HepG2 (cell line): ENCODE measurements around the gene ZBTB4. TPM values are rescaled to one million over a fixed set of nuclear protein-coding genes. Genes with fewer than 3 reads are reported as not detected.

Source experiments
- ATAC-seq: fragments of 200-7000 bp; cut with Tn5 transposase; 3 replicates; pipeline ENCODE4 v1.9.1; 2020; ENCODE audit warnings: mild to moderate bottlenecking, moderate library complexity
- BruUV-seq: library from RNA; stranded (reverse); fragments of 400-500 nt; replicated peaks from 2 replicates; lab custom pipeline; 2021; lab: Mats Ljungman, UMichigan
- CTCF ChIA-PET: fragments of 300-600 bp; formaldehyde crosslinking; extraction: SDS; loops from one replicate; lab custom pipeline; 2021; ENCODE audit warnings: low total read pairs, inconsistent platforms, low intra/inter-chr PET ratio; lab: Yijun Ruan, JAX
- POLR2A ChIA-PET: fragments of 350-600 bp; sonication (Branson Sonifier 250); formaldehyde crosslinking; loops from one replicate; lab custom pipeline; 2020; ENCODE audit warnings: antibody characterized with exemption, inconsistent platforms; lab: Yijun Ruan, JAX
- DNase-seq: peaks from one replicate; pipeline ENCODE4 v3.0.0-alpha.2; 2015; ENCODE audit warnings: low spot score
- FAIRE-seq: peaks from 3 replicates; lab custom pipeline; 2011; peaks lifted over from hg19 to GRCh38; lab: Jason Lieb, UNC
- H2AFZ ChIP-seq: one replicate; pipeline ENCODE4 v1.6.1; 2011; ENCODE audit warnings: low read length, inconsistent platforms
- H3K27ac ChIP-seq: fragments of 300-600 bp; 3 replicates; pipeline ENCODE4 v1.8.0; 2011; ENCODE audit warnings: mixed run types, mild to moderate bottlenecking, mixed read lengths, low read length, inconsistent platforms; ENCODE audit not compliant: insufficient read depth; ENCODE audit errors: extremely low read length
- H3K27me3 ChIP-seq, 2 experiments: fragments of 200-600 bp in 1 of 2; 2 replicates in 1 of 2; 3 replicates in 1 of 2; pipeline versions ENCODE4 v1.6.0 to v1.8.0; 2011; ENCODE audit warnings: low read length in 2 of 2, mild to moderate bottlenecking in 2 of 2, moderate library complexity in 2 of 2, inconsistent platforms in 1 of 2; ENCODE audit not compliant: insufficient read depth in 2 of 2, control insufficient read depth in 1 of 2
- H3K36me3 ChIP-seq, 2 experiments: fragments of 200-600 bp in 1 of 2; replicated peaks in 1 of 2; 2 replicates in 1 of 2; 3 replicates in 1 of 2; pipeline versions ENCODE4 v1.5.1 to v1.8.0; 2011; ENCODE audit warnings: low read length in 2 of 2, inconsistent platforms in 1 of 2; ENCODE audit not compliant: insufficient read depth in 2 of 2, control insufficient read depth in 1 of 2
- H3K4me1 ChIP-seq: 2 replicates; pipeline ENCODE4 v1.5.1; 2012; ENCODE audit warnings: low read length, inconsistent platforms; ENCODE audit not compliant: insufficient read depth
- H3K4me2 ChIP-seq: 2 replicates; pipeline ENCODE4 v1.6.0; 2011; ENCODE audit warnings: low read depth, low read length, inconsistent platforms
- H3K4me3 ChIP-seq, 3 experiments: fragments of 200-600 bp in 1 of 3; sonication (generic), shearing (Covaris generic) in 1 of 3; replicated peaks in 1 of 3; 2 replicates each; pipeline ENCODE4 v1.5.1; 2011 to 2016; ENCODE audit warnings: low read length in 3 of 3, inconsistent platforms in 2 of 3, low read depth in 2 of 3, mild to moderate bottlenecking in 2 of 3, control low read depth in 1 of 3, mixed read lengths in 1 of 3; ENCODE audit not compliant: insufficient read depth in 1 of 3
- H3K79me2 ChIP-seq: one replicate; pipeline ENCODE4 v1.6.1; 2011; ENCODE audit warnings: low read length, inconsistent platforms; ENCODE audit not compliant: insufficient read depth
- H3K9ac ChIP-seq: 2 replicates; pipeline ENCODE4 v1.6.0; 2011; ENCODE audit warnings: mild to moderate bottlenecking, low read depth, low read length, inconsistent platforms; ENCODE audit not compliant: insufficient read depth
- H3K9me3 ChIP-seq: 2 replicates; pipeline ENCODE4 v1.5.1; 2012; ENCODE audit warnings: mild to moderate bottlenecking, low read length
- H4K20me1 ChIP-seq: 2 replicates; pipeline ENCODE4 v1.6.0; 2011; ENCODE audit warnings: inconsistent platforms, mild to moderate bottlenecking, low read length, moderate library complexity; ENCODE audit not compliant: insufficient read depth
- DR1 ChIP-seq: sonication (generic); formaldehyde crosslinking; IDR thresholded peaks from 2 replicates; pipeline ENCODE4 v1.8.0; 2021; ENCODE audit warnings: mild to moderate bottlenecking, missing genetic modification reagents, inconsistent platforms
- HOXA3 ChIP-seq: sonication (generic); formaldehyde crosslinking; IDR thresholded peaks from 2 replicates; pipeline ENCODE4 v1.5.0; 2020; ENCODE audit warnings: missing genetic modification reagents
- IRF2 ChIP-seq: IDR thresholded peaks from 2 replicates; pipeline ENCODE4 v1.6.1; 2018; ENCODE audit warnings: missing genetic modification reagents, missing compliant biosample characterization
- NFYC ChIP-seq: IDR thresholded peaks from 2 replicates; pipeline ENCODE4 v1.6.1; 2016; ENCODE audit warnings: missing genetic modification reagents, missing compliant biosample characterization
- NR2F6 ChIP-seq, 2 experiments: IDR thresholded peaks; 2 replicates each; pipeline ENCODE4 v1.6.1; 2016; ENCODE audit warnings: antibody characterized with exemption in 1 of 2, mild to moderate bottlenecking in 1 of 2
- RARA ChIP-seq: IDR thresholded peaks from 2 replicates; pipeline ENCODE4 v1.6.1; 2016; ENCODE audit warnings: missing genetic modification reagents, missing compliant biosample characterization
- SRSF4 ChIP-seq: fragments of 200-400 bp; formaldehyde crosslinking; IDR thresholded peaks from one replicate; pipeline ENCODE4 v1.6.1; 2018; ENCODE audit warnings: mild to moderate bottlenecking, low read depth, low read length, moderate library complexity; ENCODE audit not compliant: poor library complexity, severe bottlenecking
- STAG1 ChIP-seq: sonication (generic); formaldehyde crosslinking; IDR thresholded peaks from 2 replicates; pipeline ENCODE4 v1.4.0; 2020; ENCODE audit warnings: missing genetic modification reagents
- STAT5B ChIP-seq: sonication (generic); formaldehyde crosslinking; IDR thresholded peaks from 2 replicates; pipeline ENCODE4 v1.4.0; 2020; ENCODE audit warnings: missing genetic modification reagents
- TEAD2 ChIP-seq: sonication (generic); formaldehyde crosslinking; IDR thresholded peaks from 2 replicates; pipeline ENCODE4 v1.9.0; 2021; ENCODE audit warnings: missing genetic modification reagents
- ZFX ChIP-seq: sonication (generic); formaldehyde crosslinking; IDR thresholded peaks from 2 replicates; pipeline ENCODE4 v1.4.0; 2020; ENCODE audit warnings: mild to moderate bottlenecking, low read depth, missing genetic modification reagents, moderate library complexity
- ZNF180 ChIP-seq: sonication (generic); formaldehyde crosslinking; IDR thresholded peaks from 2 replicates; pipeline ENCODE4 v1.4.0; 2020; ENCODE audit warnings: low read depth, missing genetic modification reagents, borderline replicate concordance
- ZNF3 ChIP-seq: IDR thresholded peaks from 2 replicates; pipeline ENCODE4 v1.7.0; 2017; ENCODE audit warnings: inconsistent platforms
- ZNF543 ChIP-seq: sonication (generic); formaldehyde crosslinking; IDR thresholded peaks from 2 replicates; pipeline ENCODE4 v1.4.0; 2020; ENCODE audit warnings: mild to moderate bottlenecking, missing genetic modification reagents
- ZNF546 ChIP-seq: sonication (generic); formaldehyde crosslinking; conservative IDR thresholded peaks from 2 replicates; pipeline ENCODE4 v1.8.1; 2023; ENCODE audit warnings: mild to moderate bottlenecking, missing genetic modification reagents
- ZNF557 ChIP-seq: sonication (generic); formaldehyde crosslinking; IDR thresholded peaks from 2 replicates; pipeline ENCODE4 v1.4.0; 2020; ENCODE audit warnings: missing genetic modification reagents
- ZNF577 ChIP-seq: sonication (generic); formaldehyde crosslinking; IDR thresholded peaks from 2 replicates; pipeline ENCODE4 v1.4.0; 2020; ENCODE audit warnings: mild to moderate bottlenecking, low read depth, missing genetic modification reagents, borderline replicate concordance
- ZNF597 ChIP-seq: sonication (generic); formaldehyde crosslinking; IDR thresholded peaks from 2 replicates; pipeline ENCODE4 v1.5.0; 2020; ENCODE audit warnings: missing genetic modification reagents
- ZNF713 ChIP-seq: sonication (generic); formaldehyde crosslinking; IDR thresholded peaks from 2 replicates; pipeline ENCODE4 v1.4.0; 2020; ENCODE audit warnings: mild to moderate bottlenecking, missing genetic modification reagents
- ZNF761 ChIP-seq: sonication (generic); formaldehyde crosslinking; conservative IDR thresholded peaks from 2 replicates; pipeline ENCODE4 v1.4.0; 2020; ENCODE audit warnings: mild to moderate bottlenecking, missing genetic modification reagents
- WGBS: methylation state at CpG from one replicate; pipeline ENCODE4 v1.1.6; 2017; ENCODE audit warnings: low lambda C conversion rate; 5-methylcytosine and 5-hydroxymethylcytosine counted together
- in situ Hi-C: cut with HindIII; loops from 2 replicates; pipeline ENCODE4 v1.10.0; 2017; ENCODE audit warnings: low pct_unique_long_range_greater_than_20kb; ENCODE audit not compliant: extremely low pct_ligation_motif_present
- intact Hi-C: fragments of 100-400 bp; cut with micrococcal nuclease; formaldehyde crosslinking; loops from one replicate; pipeline ENCODE4 v1.10.0; 2022; ENCODE audit not compliant: unreplicated experiment
- polyA plus RNA-seq, 8 experiments: library from polyadenylated mRNA; depleted of rRNA in 3 of 8; stranded (reverse) in 7 of 8; unstranded in 1 of 8; fragments of >200 nt; fragmentation: Illumina TruSeq in 4 of 8; extraction: Trizol in 4 of 8; gene quantifications; 2 replicates each; pipeline versions ENCODE4 v1.2.1 to v1.2.3, GENCODE V29; 2011 to 2016; ENCODE audit warnings: low read depth in 4 of 8, missing spikeins in 1 of 8, mixed read lengths in 1 of 8; ENCODE audit not compliant: insufficient read depth in 1 of 8
- total RNA-seq, 5 experiments: library from RNA; depleted of rRNA; stranded (reverse); fragments of >200 nt; fragmentation: Illumina TruSeq; extraction: Trizol; gene quantifications; 2 replicates each; pipeline ENCODE4 v1.2.3, GENCODE V29; 2016; ENCODE audit warnings: low read depth in 1 of 5
- TF ChIP-seq, protein P1 (sequence below): IDR thresholded peaks from 2 replicates; pipeline ENCODE4 v1.6.1; 2012; ENCODE audit warnings: low read length, improper control_type of control experiment

Gene ZBTB4
- total and polyA plus RNA-seq, 2 of the 13 experiments (the other 11 are each of a cell fraction or from before 2014, with no cell fraction given), result 4.3 to 7.4 TPM

DNA sequence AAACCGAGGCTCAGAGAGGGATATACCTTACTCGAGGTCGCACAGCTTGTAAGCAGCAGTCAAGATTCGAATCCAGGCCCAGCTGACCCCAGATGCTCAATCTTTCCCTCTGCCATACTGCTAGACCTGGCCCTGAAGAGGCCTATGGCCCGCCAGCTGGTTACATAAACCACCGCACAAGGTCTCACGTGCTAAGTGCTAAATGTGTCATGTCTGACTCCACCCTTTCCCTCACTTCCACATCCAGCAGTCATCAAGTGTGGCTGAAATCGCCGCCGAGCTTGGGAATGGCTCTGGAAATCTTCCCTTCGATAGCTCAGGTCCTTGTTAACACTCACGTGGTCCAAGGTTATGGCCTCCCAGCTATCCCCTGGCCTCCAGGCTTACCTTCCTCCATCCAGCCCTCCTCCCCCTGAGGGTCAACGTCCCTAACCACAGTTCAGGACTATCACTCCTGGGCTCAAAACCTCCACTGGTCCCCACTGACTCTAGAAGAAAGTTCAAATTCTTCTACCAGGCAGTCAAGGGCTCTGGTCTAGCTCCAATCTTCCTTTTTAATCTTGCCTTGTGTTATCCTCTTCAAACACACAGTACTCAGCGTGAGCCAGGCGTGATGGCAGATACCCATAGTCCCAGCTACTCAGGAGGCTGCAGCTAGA, 3.5 kb downstream of the ZBTB4 start:
- ChIA-PET POLR2A (interaction anchor here (1.0 to 5.3 kb wide), 5 partner anchors 10 to 440 kb away, joined by 3 to 30 read pairs (median 15); partner anchors contain the start of genes CHRNB1, POLR2A, SLC16A13 and TMEM256), CTCF (no interaction called here)
- intact Hi-C loops (no loop called here), in situ Hi-C loops (loop anchor here (5.0 kb wide), 1 partner anchor 39 kb away; the partner anchor contains the start of genes FGF11 and TMEM102)
- 0 out of 2 replicates have a peak overlapping the region, but pooled peaks have one; percentile 10 for H3K9ac ChIP-seq
- H2AFZ ChIP-seq, result no peak overlapping the region
- peak overlapping the region; percentile 48 for H3K4me2 ChIP-seq
- peaks cover 61% of the 10 kb centered on the region for H3K4me1 ChIP-seq
- H3K9me3 ChIP-seq, result no peaks in the 10 kb centered on the region
- DNase-seq (no peak), ATAC-seq (peak; percentile 9; the same call in 2 of the 3 replicates), FAIRE-seq (peak; percentile 73)
- peaks cover 30% of the 10 kb centered on the region for H4K20me1 ChIP-seq
- H3K79me2 ChIP-seq, result peaks cover 58% of the 10 kb centered on the region
- no peaks in the 10 kb centered on the region for H3K36me3 ChIP-seq
- BruUV-seq, result no TSS peak
- H3K27ac ChIP-seq, result peak overlapping the region; percentile 75
- 41% methylated on average over 11 of the region's 15 CpGs for WGBS
- no peak overlapping the region for H3K4me3 ChIP-seq
- no peaks in the 10 kb centered on the region; a peak in 1 of 5 replicates for H3K27me3 ChIP-seq
- no peak for TF ChIP-seq ZNF577 (CRISPR knock-in tag)
- peak; percentile 31; the same call in 1 of the 2 replicates for TF ChIP-seq ZFX
- TF ChIP-seq ZNF713, result no peak
- no peak for TF ChIP-seq ZNF597 (CRISPR knock-in tag)
- TF ChIP-seq ZNF543 (CRISPR knock-in tag), result no peak
- TF ChIP-seq RARA (CRISPR knock-in tag), result no peak
- no peak for TF ChIP-seq DR1
- TF ChIP-seq STAG1 (CRISPR knock-in tag), result no peak
- TF ChIP-seq NR2F6 (IDR thresholded peaks at IDR 0.05), result peak; percentile 17; the same call in 1 of the 2 replicates
- TF ChIP-seq NR2F6 (CRISPR knock-in tag; IDR thresholded peaks at IDR 0.05), result no peak
- no peak for TF ChIP-seq SRSF4
- no peak for TF ChIP-seq NFYC
- TF ChIP-seq HOXA3 (CRISPR knock-in tag), result peak; percentile 12; the same call in 1 of the 2 replicates
- TF ChIP-seq TEAD2 (CRISPR knock-in tag), result no peak
- TF ChIP-seq ZNF557 (CRISPR knock-in tag), result no peak
- TF ChIP-seq ZNF546 (CRISPR knock-in tag), result no peak
- no peak for TF ChIP-seq STAT5B
- TF ChIP-seq ZNF3 (CRISPR knock-in tag), result no peak
- TF ChIP-seq ZNF761 (CRISPR knock-in tag), result no peak
- TF ChIP-seq, protein P1, sequence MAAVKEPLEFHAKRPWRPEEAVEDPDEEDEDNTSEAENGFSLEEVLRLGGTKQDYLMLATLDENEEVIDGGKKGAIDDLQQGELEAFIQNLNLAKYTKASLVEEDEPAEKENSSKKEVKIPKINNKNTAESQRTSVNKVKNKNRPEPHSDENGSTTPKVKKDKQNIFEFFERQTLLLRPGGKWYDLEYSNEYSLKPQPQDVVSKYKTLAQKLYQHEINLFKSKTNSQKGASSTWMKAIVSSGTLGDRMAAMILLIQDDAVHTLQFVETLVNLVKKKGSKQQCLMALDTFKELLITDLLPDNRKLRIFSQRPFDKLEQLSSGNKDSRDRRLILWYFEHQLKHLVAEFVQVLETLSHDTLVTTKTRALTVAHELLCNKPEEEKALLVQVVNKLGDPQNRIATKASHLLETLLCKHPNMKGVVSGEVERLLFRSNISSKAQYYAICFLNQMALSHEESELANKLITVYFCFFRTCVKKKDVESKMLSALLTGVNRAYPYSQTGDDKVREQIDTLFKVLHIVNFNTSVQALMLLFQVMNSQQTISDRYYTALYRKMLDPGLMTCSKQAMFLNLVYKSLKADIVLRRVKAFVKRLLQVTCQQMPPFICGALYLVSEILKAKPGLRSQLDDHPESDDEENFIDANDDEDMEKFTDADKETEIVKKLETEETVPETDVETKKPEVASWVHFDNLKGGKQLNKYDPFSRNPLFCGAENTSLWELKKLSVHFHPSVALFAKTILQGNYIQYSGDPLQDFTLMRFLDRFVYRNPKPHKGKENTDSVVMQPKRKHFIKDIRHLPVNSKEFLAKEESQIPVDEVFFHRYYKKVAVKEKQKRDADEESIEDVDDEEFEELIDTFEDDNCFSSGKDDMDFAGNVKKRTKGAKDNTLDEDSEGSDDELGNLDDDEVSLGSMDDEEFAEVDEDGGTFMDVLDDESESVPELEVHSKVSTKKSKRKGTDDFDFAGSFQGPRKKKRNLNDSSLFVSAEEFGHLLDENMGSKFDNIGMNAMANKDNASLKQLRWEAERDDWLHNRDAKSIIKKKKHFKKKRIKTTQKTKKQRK, result no peak
- TF ChIP-seq IRF2 (CRISPR knock-in tag), result no peak
- TF ChIP-seq ZNF180 (CRISPR knock-in tag), result no peak
